ENCODE data around the gene KRT6A. TPM values are rescaled to one million over a fixed set of nuclear protein-coding genes. Genes with fewer than 3 reads are reported as not detected.

Gene KRT6A
- total RNA-seq, 4 donors from 2014 or later = not detected

DNA sequence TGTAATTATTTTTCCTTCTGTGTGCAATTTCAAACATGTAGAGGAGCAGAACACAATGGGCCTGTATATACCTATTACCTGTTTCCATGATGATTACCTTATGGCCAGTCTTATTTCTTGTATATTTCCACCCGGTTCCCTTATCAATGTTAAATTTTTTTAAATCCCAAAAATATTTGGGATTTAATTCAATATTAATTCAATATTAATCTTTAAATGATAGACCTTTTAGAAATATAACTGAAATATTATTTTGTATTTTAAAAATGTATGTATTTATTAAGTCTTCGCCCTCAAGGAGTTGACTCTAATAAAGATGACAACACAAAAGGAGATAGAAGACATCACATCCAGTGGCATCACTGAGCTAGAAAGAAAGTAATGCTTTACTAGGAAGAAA lies 18.8 kb downstream of the KRT6A start:
- DNase-seq = no peak
- Histone ChIP-seq H3K4me1 (no peaks in the 10 kb centered on the region), H3K36me3 (no peaks in the 10 kb centered on the region), H3K9me3 (no peaks in the 10 kb centered on the region), H3K27me3 (no peaks in the 10 kb centered on the region), H3K4me3 (no peak overlapping the region), H3K27ac (no peak overlapping the region)
- in situ Hi-C loops (cut with MboI; ENCODE audit: low pct_ligation_motif_present in 1 of 4, low pct_unique_long_range_greater_than_20kb in 1 of 4, low sequenced_read_pairs in 3 of 4) (no loop called here), intact Hi-C loops (cut with DNase I; ENCODE audit: low total_unique reads) (no loop called here)
- TF ChIP-seq POLR2A (IDR thresholded peaks at IDR 0.05) (no peak), EP300 (IDR thresholded peaks at IDR 0.05; ENCODE audit: low read depth) (no peak), POLR2AphosphoS5 (IDR thresholded peaks at IDR 0.05) (no peak)
- TF ChIP-seq, protein P1, sequence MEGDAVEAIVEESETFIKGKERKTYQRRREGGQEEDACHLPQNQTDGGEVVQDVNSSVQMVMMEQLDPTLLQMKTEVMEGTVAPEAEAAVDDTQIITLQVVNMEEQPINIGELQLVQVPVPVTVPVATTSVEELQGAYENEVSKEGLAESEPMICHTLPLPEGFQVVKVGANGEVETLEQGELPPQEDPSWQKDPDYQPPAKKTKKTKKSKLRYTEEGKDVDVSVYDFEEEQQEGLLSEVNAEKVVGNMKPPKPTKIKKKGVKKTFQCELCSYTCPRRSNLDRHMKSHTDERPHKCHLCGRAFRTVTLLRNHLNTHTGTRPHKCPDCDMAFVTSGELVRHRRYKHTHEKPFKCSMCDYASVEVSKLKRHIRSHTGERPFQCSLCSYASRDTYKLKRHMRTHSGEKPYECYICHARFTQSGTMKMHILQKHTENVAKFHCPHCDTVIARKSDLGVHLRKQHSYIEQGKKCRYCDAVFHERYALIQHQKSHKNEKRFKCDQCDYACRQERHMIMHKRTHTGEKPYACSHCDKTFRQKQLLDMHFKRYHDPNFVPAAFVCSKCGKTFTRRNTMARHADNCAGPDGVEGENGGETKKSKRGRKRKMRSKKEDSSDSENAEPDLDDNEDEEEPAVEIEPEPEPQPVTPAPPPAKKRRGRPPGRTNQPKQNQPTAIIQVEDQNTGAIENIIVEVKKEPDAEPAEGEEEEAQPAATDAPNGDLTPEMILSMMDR (IDR thresholded peaks at IDR 0.05) = no peak
- 78 to 100% methylated on average over 2 of the region's 2 CpGs for WGBS, 2 donors (ENCODE audit: low coverage in 1 of 2)

GRCh38 chr12:52473768-52474167 lies 19.3 kb downstream of the KRT6A start, which contains the start of gene KRT6C:
TSS of gene KRT6C (minus strand) at chr12:52473805. CDS start at chr12:52473737, 68 bp downstream.
- Histone ChIP-seq H3K9me3 (no peaks in the 10 kb centered on the region), H3K4me1 (no peaks in the 10 kb centered on the region), H3K36me3 (no peaks in the 10 kb centered on the region), H3K27ac (no peak within 1 kb of the TSS), H3K27me3 (no peaks in the 10 kb centered on the region), H3K4me3 (no peak within 1 kb of the TSS)
- TF ChIP-seq, protein P1 (IDR thresholded peaks at IDR 0.05) = no peak
- TF ChIP-seq POLR2AphosphoS5 (IDR thresholded peaks at IDR 0.05) (no peak), POLR2A (IDR thresholded peaks at IDR 0.05) (no peak), EP300 (IDR thresholded peaks at IDR 0.05; ENCODE audit: low read depth) (no peak)
- DNase-seq = no peak
- in situ Hi-C loops (cut with MboI; ENCODE audit: low pct_ligation_motif_present in 1 of 4, low pct_unique_long_range_greater_than_20kb in 1 of 4, low sequenced_read_pairs in 3 of 4) = no loop called here
- WGBS, 2 donors (ENCODE audit: low coverage in 1 of 2) = 17 to 55% methylated on average over 1 to 4 of the region's 4 CpGs
- intact Hi-C loops (cut with DNase I; ENCODE audit: low total_unique reads) = no loop called here

DNA sequence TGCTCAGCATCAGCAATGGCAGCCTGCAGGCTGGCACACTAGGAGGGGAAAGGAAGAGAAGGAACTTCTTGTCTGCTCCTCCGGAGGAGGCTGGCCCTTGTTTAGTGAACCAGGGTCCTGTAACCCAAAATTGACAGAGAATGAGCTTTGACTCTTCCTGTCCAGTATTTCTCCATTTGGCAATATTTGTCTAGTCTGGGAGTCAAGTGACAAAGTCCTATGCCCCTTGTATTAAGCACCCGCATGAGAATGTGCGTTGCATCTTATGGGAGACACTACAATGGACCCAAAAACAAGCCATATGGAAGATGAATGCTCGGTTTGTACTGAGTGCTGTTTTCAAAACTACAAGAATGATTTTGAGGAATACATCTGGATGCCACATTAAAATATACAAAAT lies 23.2 kb downstream of the KRT6A start:
- intact Hi-C loops (cut with DNase I; ENCODE audit: low total_unique reads) = no loop called here
- Histone ChIP-seq H3K9me3 (no peaks in the 10 kb centered on the region), H3K27me3 (no peaks in the 10 kb centered on the region), H3K4me1 (no peaks in the 10 kb centered on the region), H3K27ac (no peak overlapping the region), H3K4me3 (no peak overlapping the region), H3K36me3 (no peaks in the 10 kb centered on the region)
- TF ChIP-seq, protein P1 (IDR thresholded peaks at IDR 0.05) = no peak
- TF ChIP-seq EP300 (IDR thresholded peaks at IDR 0.05; ENCODE audit: low read depth) (no peak), POLR2AphosphoS5 (IDR thresholded peaks at IDR 0.05) (no peak), POLR2A (IDR thresholded peaks at IDR 0.05) (no peak)
- in situ Hi-C loops (cut with MboI; ENCODE audit: low pct_ligation_motif_present in 1 of 4, low pct_unique_long_range_greater_than_20kb in 1 of 4, low sequenced_read_pairs in 3 of 4) = no loop called here
- DNase-seq = no peak
- WGBS, 2 donors (ENCODE audit: low coverage in 1 of 2) = 93% methylated on average over 4 of the region's 4 CpGs; no CpG with 5 or more reads in 1 of the 2 donors

GRCh38 chr12:52464897-52465296 lies 28.2 kb downstream of the KRT6A start:
- Histone ChIP-seq H3K9me3 (no peaks in the 10 kb centered on the region), H3K27ac (no peak overlapping the region), H3K27me3 (no peaks in the 10 kb centered on the region), H3K4me1 (no peaks in the 10 kb centered on the region), H3K4me3 (no peak overlapping the region), H3K36me3 (no peaks in the 10 kb centered on the region)
- DNase-seq = no peak
- intact Hi-C loops (cut with DNase I; ENCODE audit: low total_unique reads) (no loop called here), in situ Hi-C loops (cut with MboI; ENCODE audit: low pct_ligation_motif_present in 1 of 4, low pct_unique_long_range_greater_than_20kb in 1 of 4, low sequenced_read_pairs in 3 of 4) (no loop called here)
- peak in 1 of 3 donors; percentile 21 for TF ChIP-seq POLR2AphosphoS5 (IDR thresholded peaks at IDR 0.05)
- TF ChIP-seq POLR2A (IDR thresholded peaks at IDR 0.05) = no peak
- TF ChIP-seq, protein P1 (IDR thresholded peaks at IDR 0.05) = no peak
- 45 to 47% methylated on average over 2 of the region's 2 CpGs for WGBS, 2 donors (ENCODE audit: low coverage in 1 of 2)

Data from transverse colon (tissue), 4 donors.